Activated T-cell treated with anti-CD3 and anti-CD28 coated beads for 24 hours (primary cell): ENCODE results near the gene MACIR.
"Not testable (repeated sequence)": the region's sequence is repeated elsewhere in the genome, so short reads cannot be mapped to it uniquely, and the experiment has no call there.

Source experiments
- DNase-seq: peaks from one replicate; pipeline ENCODE4 v3.0.0-alpha.2; 2020; ENCODE audit warnings: low read depth

Gene MACIR, protein sequence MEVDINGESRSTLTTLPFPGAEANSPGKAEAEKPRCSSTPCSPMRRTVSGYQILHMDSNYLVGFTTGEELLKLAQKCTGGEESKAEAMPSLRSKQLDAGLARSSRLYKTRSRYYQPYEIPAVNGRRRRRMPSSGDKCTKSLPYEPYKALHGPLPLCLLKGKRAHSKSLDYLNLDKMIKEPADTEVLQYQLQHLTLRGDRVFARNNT

DNA sequence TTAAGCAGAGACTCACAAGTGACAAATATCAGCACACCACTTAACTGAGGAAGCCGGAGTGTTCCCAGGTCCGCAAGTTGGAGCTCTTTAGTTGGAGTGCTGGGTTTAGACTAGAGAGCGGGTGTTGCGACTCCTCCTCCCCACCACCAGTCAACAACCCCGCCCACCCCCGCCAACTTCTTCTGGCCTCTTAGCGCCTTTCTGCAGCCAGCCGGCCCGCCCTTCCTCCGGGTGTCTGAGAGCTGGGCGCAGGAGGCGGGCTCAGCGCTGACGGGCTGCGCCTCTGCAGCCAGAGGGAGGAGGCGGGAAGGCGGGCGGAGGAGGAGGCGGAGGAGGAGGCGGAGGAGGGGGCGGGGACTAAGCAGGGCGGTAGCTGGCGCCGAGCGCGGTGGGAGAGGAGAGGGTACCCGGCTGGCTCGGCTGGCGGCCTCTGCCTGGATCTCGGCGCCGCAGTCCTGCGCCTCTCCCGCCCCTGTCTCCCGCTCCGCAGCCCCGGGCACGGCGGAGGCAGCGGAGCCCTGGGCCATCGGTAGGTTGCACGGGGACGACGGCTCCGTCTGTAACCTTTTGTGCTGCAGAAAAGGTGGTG, at the start of gene MACIR:
TSS of gene MACIR (plus strand) at position 396 of the 589 bp plus-strand sequence. CDS start 17,157 bp downstream, outside the sequence.
- peak; percentile 87 for DNase-seq

DNA sequence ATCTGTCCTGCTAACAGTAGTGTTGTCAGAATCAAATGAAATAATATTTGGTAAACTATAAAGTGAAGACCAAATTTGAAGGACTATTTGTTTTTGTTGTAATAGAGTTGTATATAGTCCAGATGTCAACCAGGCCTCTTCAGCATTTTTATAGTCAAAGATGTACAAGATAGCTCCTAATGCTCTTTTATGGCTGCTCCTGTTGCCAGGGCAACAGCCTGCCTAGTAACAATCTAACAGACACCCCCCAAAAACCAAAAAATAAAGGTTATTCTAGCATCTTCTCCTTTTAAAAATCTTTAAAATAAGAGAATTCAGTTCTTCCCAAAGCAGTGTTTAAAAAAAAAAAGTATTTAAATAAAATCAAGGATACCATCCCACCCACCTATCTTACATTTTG, 49.5 kb upstream of the MACIR start:
- DNase-seq = no peak

DNA sequence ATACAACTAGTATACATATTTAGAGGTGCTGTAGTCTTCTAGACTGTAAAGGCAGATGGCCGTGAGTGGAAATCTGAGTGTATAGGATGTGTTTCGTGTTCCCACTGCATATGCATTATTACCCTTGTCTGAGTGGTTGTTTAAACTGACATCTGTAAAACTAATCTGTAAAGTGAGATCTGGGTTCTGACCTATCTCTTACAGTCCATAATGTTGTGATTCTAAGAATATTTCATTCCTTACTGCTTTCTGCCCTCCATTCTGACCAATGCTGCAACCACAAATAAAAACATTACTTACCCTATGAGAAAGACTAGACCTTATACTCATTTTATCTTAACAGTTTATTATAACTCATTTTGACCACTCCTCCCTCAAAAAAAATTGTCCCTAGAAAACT, 47.6 kb upstream of the MACIR start:
- DNase-seq = no peak

DNA sequence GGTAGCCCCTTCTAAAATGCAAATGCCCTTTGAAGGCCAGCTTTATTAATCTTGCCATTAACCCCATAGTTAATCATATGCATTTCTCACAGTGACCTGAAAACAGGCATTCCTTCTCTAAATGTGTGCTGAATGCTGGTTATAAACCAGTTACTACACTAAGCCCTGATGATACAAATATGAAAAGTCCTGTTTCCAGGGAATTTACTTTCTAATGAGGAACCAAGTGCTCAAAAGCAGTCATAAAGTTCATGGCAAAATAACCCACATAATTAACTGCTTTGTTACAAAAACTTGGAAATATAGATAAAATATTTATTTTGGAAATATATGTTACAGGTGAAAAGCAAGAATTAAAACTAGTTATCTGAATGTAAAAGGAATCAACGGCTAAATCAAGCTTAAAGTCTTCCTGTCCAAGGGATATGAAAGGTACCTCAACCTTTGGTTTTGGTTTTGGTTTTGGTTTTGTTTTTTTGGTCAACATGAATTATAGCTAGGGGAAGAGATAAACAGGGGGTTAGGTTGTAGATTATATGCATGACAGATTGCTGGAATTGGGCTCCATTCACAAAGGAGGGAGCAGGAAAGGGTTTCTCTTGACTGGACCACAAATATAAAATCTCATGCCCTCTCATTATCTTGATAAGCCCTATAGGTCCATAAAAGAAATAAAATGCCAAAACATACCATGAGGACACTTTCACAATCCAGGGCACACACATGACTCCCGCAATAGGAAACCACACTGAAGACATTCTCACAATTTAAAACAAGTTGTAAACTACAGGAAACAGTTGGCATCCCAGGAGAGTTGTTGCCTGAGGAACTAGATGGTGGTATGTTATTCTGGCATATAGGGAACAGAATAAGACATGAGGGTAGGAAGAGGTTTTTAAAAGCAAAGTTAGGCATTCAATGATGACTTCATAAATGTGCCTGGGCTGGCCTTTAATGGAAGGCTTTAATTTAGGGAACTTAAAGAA, 46.7 kb upstream of the MACIR start:
- DNase-seq = no peak

DNA sequence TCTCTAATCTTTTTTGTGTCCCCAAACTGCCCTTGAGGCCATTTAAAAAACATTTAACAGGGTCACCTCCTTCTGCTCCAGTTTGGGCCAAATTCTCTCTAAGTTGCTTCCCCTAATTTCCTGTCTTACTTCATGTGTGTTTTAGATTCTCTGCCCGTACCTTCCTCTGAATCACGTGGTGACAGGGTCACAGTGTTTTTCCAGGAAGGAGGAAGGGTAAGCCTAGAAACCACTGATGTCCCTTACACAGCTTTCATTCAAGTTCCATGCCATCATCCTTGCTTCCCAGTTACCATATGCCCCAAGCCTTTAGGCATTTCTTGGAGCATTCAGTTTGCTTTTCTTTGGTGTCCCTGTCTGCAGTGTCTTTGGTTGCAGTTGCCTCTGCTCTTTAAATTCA, 42.4 kb upstream of the MACIR start:
- no peak for DNase-seq

DNA sequence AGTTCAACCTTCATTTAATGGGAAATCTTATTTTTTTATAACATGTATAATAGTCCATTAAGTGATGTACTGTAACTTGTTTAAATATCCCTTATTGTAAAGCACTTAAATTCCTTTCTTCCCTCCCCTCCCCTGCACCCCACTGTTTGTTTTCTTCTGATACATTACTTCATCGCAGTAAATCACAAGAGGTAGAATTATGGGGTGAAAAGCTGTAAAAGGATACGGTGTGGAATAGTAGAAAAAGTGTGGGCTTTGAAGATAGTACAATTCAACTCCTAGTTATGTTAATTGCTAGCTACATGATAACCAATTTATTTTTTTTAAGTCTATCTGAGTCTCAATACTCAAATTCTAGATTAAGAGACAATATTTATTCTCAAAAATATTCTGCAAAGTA, 41.9 kb upstream of the MACIR start:
- DNase-seq = no peak

DNA sequence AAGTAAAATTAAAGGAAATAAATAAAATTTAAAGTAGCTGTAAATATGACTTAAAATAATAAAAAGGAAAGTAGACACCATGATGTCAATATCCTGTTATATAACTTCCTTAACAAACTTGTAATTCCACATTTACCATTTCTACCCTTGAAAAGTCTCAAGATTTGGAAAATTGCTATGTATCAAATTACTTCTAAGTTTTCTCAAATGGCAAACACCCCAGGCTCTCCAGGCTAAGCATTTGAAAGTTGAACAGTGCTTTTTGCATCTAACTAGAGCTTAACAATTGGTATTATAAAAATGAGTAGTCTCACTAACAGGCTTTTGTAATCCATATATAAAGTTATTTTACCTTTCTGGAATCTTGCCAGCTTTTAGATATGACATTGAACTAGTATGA, 41.5 kb upstream of the MACIR start:
- no peak for DNase-seq

DNA sequence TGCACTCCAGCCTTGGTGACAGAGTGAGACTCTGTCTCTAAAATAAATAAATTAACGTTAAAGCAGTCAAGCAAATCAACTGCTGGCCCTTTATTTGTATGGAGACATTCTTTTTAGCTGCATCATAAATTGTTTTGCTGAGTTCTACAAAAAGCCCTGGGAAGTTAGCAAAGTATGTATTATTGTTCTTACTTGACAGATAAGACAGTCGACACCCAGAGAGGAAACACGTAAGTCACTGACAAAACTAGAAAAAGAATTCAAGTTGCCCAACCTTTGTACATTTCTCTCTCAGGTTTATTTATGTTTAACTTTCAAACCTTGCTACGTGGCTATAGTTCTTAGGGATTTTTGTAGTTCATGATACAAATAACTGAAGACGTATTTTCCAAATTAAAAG, 40.4 kb upstream of the MACIR start:
- no peak for DNase-seq

DNA sequence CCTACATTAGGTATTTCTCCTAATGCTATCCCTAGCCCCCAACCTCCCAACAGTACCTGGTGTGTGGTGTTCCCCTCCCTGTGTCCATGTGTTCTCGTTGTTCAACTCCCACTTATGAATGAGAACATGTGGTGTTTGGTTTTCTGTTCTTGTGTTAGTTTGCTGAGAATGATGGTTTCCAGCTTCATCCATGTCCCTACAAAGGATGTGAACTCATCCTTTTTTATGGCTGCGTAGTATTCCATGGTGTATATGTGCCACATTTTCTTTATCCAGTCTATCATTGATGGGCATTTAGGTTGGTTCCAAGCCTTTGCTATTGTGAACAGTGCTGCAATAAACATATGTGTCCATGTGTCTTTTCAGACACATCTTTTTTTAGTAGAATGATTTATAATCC, 39.5 kb upstream of the MACIR start:
- not testable (repeated sequence) for DNase-seq

DNA sequence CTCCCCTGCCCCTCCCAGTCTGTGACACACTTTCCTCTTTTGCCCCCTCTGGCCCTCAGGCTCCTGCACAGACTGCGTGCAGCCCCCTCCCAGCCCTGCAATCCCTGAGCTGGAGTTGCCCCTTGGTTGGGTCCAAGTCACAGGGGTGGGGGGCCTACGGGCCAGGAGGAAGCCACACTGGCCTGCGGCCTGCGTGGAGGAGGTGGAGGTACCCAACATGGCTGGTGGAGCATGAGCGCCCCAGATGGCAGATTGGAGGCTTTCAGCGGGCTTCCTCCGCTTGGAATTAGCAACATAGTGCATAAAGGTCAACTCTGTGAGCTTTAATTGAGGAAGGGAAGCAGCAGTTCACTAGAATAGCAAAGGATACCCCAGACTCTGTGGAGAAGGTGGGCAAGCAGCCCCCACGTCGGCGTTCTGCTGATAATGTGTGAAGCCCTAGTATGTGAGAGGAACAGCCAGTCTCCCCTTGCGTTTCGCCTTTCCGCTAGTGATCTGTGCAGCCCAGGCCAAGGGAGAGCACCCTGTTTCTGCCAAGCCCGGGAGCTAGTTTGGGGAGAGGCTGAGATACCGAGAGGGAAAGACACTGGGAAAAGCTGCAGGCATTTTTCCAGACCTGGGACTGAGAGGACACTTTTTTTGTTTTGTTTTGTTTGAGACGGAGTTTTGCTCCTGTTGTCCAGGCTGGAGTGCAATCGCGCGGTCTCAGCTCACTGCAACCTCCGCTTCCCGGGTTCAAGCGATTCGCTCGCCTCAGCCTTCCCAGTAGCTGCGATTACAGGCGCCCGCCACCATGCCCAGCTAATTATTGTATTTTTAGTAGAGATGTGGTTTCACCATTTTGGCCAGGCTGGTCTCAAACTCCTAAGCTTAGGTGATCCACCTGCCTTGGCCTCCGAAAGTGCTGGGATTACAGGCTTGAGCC, 35.3 kb upstream of the MACIR start:
- DNase-seq = no peak

DNA sequence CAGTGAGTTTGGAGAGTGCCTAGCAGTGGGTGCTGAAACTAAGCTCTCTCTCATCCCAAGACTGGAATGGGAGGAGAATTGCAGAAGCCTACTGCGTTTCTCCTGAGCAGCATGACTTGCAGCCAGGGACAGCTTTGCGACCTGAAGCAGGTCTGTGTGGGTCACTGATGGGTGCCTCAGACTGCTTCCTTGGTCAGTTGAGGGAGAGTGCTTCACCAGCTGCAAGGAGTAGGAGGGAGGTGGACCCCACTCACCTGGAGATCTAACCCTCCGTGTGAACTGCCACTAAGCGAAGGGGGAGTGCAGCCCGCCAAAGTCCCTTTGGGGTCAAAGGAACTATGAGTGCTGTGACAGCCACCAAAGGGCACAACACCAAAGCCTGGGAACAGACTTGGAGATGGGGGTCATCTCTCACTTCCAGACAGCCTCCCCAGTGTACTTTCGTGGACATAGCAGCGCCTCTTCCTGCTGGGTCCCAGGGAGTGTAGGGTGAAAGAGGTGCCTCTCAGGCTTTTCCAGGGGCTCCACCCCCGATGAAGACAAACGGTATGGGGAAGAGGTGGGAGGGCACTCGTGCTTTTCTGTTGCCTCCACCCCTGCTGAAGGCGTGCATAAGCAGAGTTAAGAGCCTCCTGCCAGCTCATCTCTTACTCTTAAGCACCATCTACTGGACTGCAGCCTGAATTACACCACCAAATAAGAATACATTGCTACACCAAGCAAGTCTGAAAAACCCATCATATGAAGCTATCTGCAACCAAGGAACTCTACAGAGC, 34.3 kb upstream of the MACIR start:
- peak; percentile 28 for DNase-seq

DNA sequence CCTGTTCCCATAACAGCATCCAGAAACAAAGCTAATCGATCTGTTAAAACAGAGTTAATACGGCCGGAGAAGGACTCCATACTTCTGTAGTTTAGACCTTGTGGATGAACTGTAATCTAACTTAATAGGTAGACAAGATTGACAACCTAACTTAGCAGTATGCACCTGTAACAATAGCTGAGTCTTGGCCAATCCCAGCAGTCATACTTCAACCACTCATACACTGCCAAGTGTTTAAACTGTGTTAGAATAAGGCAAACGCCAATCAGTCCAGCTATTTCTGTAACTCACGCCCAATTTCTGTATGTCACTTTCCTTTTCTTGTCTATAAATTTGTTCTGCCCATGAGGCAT, 33.7 kb upstream of the MACIR start:
- no peak for DNase-seq

DNA sequence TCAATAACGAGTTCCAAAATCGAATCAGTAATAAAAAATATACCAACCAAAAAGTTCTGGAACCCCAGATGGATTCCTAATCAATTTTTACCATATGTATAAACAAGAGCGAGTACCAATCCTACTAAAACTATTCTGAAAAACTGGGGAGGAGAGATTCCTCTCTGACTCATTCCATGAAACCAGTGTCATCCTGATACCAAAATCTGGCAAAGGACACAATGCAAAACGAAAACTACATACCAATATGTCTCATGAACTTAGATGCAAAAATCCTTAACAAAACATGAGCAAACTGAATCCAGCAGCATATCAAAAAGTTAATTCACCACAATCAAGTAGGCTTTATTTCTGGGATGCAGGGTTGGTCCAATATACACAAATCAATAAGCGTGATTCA, 30.5 kb upstream of the MACIR start:
- no peak for DNase-seq

DNA sequence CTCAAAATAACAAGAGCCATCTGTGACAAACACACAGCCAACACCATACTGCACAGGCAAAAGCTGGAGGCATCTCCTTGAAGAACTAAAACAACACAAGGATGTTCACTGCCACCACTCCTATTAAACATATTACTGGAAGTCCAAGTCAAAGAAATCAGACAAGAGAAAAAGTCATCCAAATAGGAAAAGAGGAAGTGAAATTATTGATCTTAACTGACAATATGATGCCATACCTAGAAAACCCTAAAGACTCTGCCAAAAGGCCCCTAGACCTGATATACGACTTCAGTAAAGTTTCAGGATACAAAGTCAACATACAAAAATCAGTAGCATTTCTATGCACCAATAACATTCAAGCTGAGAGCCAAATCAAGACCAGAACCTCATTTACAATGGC, 30.0 kb upstream of the MACIR start:
- DNase-seq = no peak

DNA sequence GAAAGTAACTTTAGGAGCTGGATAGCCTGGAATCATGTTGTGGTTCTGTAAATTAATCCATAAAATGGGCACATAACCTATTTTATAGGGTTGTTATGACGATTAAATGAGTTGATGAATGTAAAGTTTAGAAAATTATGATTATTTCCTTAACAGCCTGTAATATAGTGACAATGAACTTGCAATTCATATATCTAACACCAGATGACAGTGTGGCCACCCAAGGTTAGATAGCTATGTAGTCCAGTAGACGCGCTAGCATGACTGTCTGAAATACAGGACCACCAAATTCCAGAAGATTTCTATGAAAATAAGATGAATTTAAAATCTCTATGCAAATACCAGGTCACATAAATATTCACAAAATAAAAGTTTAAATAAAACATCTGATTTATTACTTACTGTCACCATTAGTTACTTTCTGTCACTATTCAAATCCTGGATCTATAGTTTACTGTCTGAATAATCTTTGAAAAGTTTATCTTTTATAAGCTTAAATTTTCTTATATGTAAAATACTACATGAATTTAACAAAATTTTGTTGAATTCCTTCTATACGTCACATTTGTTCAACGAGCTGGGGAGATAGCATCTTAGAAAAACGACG, 26.1 kb upstream of the MACIR start:
- no peak for DNase-seq

DNA sequence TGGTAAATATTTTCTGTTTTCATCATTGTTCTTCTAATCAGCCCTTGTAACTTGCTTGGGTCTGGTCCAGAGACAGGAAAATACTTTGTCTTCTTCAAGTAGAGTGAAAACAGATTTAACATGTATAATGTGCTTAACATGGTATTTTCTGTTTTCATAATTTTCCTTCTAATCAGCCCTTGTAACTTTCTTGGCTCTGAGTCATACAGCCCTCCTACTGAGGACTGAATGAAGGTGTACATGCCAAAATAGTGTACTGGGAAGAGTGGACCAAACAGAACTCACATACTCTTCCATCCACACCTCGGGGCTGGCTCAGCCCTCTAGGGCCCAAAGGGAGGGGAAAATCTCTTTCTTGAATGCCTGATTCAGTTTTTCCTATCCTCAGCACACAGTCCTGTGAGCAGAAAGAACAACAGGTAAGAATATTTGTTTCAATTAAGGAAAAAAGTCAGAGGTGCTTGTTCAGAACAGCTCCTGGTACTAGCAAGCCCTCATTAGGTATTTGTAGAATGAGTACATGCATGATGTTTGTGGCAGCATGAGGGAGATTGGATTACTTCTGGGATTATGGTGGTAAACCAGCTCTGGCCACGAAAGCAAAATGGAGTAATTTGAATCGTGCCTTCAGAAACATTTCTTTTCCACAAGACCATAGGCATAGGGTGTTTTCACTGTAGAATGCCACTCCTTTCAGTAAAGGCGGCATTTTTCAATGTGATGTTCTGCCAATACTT, 24.2 kb upstream of the MACIR start:
- no peak for DNase-seq

DNA sequence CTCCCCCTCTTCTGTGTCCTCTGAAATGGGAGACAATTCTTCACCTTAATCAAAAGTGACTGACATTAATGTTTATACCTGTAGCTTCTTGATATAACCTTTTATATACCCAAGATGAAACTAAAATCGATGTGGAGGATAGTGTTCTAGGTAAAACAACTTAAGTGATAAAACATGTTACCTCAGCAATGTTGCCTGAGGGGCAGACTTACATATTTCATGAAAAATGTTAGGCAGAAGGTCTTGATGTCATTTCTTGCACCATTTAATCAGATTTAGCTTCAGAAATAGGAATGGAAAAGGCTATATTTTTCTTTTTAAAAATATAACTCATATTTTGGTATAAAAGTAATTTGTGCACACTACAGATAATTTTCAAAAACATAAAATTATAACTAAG, 22.7 kb upstream of the MACIR start:
- no peak for DNase-seq

DNA sequence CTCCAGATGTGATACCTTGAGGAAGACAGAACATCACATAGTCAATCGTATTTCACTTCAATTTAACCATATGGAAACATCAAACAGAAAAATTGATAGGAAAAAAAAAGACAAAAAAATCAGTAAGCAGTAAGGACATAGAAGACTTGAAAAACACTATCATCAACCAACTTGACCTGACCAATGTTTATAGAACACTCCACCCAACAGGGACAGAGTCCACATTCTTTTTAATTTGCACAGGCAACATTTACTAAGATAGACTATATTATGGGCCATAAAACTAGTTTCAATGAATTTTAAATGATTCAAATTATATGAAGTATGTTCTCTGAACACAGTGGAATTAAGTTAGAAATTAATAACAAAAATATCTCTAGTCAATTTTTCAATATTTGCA, 20.8 kb upstream of the MACIR start:
- no peak for DNase-seq

DNA sequence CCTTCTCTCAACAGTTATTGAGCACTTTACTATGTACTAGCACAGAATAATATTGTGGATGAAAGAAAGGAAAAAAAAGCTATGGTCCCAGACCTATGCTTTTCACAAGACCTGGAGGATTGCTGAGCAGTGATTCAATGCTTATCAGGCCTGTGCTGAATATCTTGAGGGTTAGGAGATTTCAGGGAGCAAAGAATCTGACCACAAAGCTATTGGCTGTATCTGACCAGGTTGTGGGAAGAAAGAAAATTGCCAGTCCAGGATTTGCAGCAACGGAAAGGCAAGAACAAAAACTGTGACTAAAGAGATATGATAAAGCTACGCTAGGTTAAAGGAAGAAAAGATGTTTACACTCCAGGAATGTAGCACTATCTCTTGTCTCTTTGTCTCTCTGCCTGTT, 14.9 kb upstream of the MACIR start:
- no peak for DNase-seq

DNA sequence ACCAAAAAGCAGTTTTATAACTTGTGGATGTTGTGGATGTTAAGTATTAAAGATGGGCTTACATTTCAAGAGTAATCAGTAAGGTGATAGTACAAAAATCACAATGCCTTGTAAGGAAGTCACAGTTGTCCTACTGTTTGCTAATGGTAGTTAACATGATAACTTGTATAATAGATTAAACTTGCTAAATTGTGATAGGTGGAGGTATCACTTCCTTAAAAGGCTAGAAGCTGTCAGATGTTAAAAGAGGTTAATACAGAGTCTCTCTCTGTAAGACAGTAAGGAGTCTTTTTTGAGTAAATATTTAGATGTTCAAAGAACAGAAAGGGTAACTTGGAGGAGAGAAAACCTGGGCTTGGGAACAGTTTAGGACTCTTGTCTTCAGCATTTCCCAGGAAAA, 14.2 kb upstream of the MACIR start:
- no peak for DNase-seq
